ENCODE data around the gene CTNNA3. TPM values are rescaled to one million over a fixed set of nuclear protein-coding genes. Genes with fewer than 3 reads are reported as not detected.

The CTNNA3 gene
- total and polyA plus RNA-seq, 2 of the 4 experiments (the other 2 are of a cell fraction): 0.19 to 0.90 TPM

DNA sequence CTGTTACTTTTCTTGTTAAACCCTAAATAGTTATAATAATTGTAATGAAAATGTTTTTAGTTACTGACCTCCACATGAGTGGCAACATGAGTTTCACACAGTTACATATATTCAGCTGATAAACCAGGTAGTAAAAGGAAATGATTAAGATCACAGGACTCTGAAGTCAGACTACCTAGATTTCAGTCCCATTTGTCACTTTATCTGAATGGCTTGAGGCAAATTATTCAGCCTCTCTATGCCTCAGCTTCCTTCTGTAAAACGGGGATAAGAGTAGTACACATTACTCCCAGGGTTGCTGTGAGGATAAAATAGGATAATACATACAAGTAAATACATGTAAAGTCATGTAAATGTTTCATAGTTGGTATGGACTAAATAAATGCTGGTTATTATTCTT, 1024.4 kb downstream of the CTNNA3 start:
- in situ Hi-C loops (cut with MboI; ENCODE audit: low sequenced_read_pairs): no loop called here

More for the DNA sequence above, 1024.4 kb downstream of the CTNNA3 start:
- H3K27ac ChIP-seq (ENCODE audit: insufficient read depth, low read length): no peak overlapping the region
- POLR2A ChIA-PET (ENCODE audit: unreplicated experiment): no interaction called here
- H4K20me1 ChIP-seq (ENCODE audit: insufficient read depth, low read length): no peaks in the 10 kb centered on the region
- no peak overlapping the region for H2BK20ac ChIP-seq (ENCODE audit: low read depth, low read length)
- no peak overlapping the region for H3K4ac ChIP-seq (ENCODE audit: low read depth, low read length)
- H3K27me3 ChIP-seq (ENCODE audit: control insufficient read depth, insufficient read depth, low read length): no peaks in the 10 kb centered on the region
- H2BK5ac ChIP-seq (ENCODE audit: low read depth, low read length, poor library complexity, severe bottlenecking): no peak overlapping the region
- TF ChIP-seq MAFK (IDR thresholded peaks at IDR 0.05; ENCODE audit: low read depth, low read length) (no peak), BHLHE40 (IDR thresholded peaks at IDR 0.05; ENCODE audit: low read depth, low read length) (no peak), FOS (IDR thresholded peaks at IDR 0.05; ENCODE audit: low read depth, low read length) (no peak), RAD21 (IDR thresholded peaks at IDR 0.05; ENCODE audit: low read length) (no peak), CHD1 (IDR thresholded peaks at IDR 0.05; ENCODE audit: low read depth, low read length) (no peak), ELK1 (IDR thresholded peaks at IDR 0.05; ENCODE audit: borderline replicate concordance, low read depth, low read length) (no peak), CEBPB (IDR thresholded peaks at IDR 0.05; ENCODE audit: low read depth, low read length) (no peak), MAZ (IDR thresholded peaks at IDR 0.05; ENCODE audit: borderline replicate concordance, low read depth, low read length) (no peak), POLR2A (IDR thresholded peaks at IDR 0.05; ENCODE audit: low read depth, low read length) (no peak), MXI1 (IDR thresholded peaks at IDR 0.05; ENCODE audit: borderline replicate concordance, low read depth, low read length) (no peak), RCOR1 (IDR thresholded peaks at IDR 0.05; ENCODE audit: insufficient replicate concordance, low read length) (no peak), SMC3 (IDR thresholded peaks at IDR 0.05; ENCODE audit: low read depth, low read length) (no peak)
- TF ChIP-seq, protein P1, sequence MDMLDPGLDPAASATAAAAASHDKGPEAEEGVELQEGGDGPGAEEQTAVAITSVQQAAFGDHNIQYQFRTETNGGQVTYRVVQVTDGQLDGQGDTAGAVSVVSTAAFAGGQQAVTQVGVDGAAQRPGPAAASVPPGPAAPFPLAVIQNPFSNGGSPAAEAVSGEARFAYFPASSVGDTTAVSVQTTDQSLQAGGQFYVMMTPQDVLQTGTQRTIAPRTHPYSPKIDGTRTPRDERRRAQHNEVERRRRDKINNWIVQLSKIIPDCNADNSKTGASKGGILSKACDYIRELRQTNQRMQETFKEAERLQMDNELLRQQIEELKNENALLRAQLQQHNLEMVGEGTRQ (IDR thresholded peaks at IDR 0.05; ENCODE audit: low read depth, low read length): no peak
- H2AFZ ChIP-seq (replicated peaks; ENCODE audit: low read length, poor library complexity): no peak overlapping the region
- no peak overlapping the region for H3K56ac ChIP-seq (ENCODE audit: extremely low read depth, insufficient read depth, low read length)
- H3K4me2 ChIP-seq (ENCODE audit: low read depth, low read length): no peak overlapping the region
- no TSS peak for BruUV-seq (replicated peaks)
- no peak overlapping the region for H2AK9ac ChIP-seq (replicated peaks; ENCODE audit: low read depth, low read length, poor library complexity)
- H3K4me1 ChIP-seq (ENCODE audit: control insufficient read depth, insufficient read depth, low read length): no peaks in the 10 kb centered on the region
- H3K23ac ChIP-seq (ENCODE audit: low read depth, low read length): no peak overlapping the region
- no peak overlapping the region for H4K91ac ChIP-seq (ENCODE audit: insufficient read depth, low read depth, low read length)
- no peak overlapping the region for H4K5ac ChIP-seq (ENCODE audit: low read depth, low read length)
- DNase-seq (no peak), ATAC-seq (ENCODE audit: low read depth) (no peak)
- no peak overlapping the region for H3K18ac ChIP-seq (ENCODE audit: low read depth, low read length)
- H3K4me3 ChIP-seq (ENCODE audit: insufficient read depth, low read depth, low read length): no peak overlapping the region
- H3K9me1 ChIP-seq (ENCODE audit: insufficient read depth, low read length): no peaks in the 10 kb centered on the region
- no peak overlapping the region for H2AK5ac ChIP-seq (ENCODE audit: low read depth, low read length)
- no peaks in the 10 kb centered on the region for H3K36me3 ChIP-seq (ENCODE audit: control insufficient read depth, insufficient read depth, low read length)
- no peak overlapping the region for H3K14ac ChIP-seq (replicated peaks; ENCODE audit: low read depth, low read length)
- no peak overlapping the region for H3K9ac ChIP-seq (ENCODE audit: low read depth, low read length)
- H2BK15ac ChIP-seq (ENCODE audit: low read depth, low read length): no peak overlapping the region
- no peaks in the 10 kb centered on the region for H3K9me3 ChIP-seq (ENCODE audit: control insufficient read depth, insufficient read depth, low read length)
- intact Hi-C loops (cut with micrococcal nuclease) (no loop called here), dilution Hi-C loops (cut with HindIII; ENCODE audit: low sequenced_read_pairs, unreplicated experiment) (no loop called here)
- CTCF ChIA-PET: no interaction called here
- no peak overlapping the region for H2BK120ac ChIP-seq (ENCODE audit: low read depth, low read length)
- no CpG with 5 or more reads among the region's 1 CpG for WGBS, 2 experiments (ENCODE audit: extremely low coverage in 2 of 2, insufficient read length in 1 of 2)
- H3K79me1 ChIP-seq (ENCODE audit: low read depth in 1 of 2, low read length in 2 of 2): no peaks in the 10 kb centered on the region
- H4K8ac ChIP-seq (ENCODE audit: low read depth in 2 of 2, low read length in 2 of 2): no peak overlapping the region
